ENCODE data around the gene TSHZ2. TPM values are rescaled to one million over a fixed set of nuclear protein-coding genes. Genes with fewer than 3 reads are reported as not detected.

Gene TSHZ2
- total RNA-seq, 2 donors from 2014 or later, result 3.3 to 6.2 TPM

GRCh38 chr20:52943185-52943841, 28.8 kb upstream of the TSHZ2 start:
- no peak for TF ChIP-seq CTCF (IDR thresholded peaks at IDR 0.05)
- Histone ChIP-seq H3K4me1 (no peaks in the 10 kb centered on the region), H3K9me3 (no peaks in the 10 kb centered on the region), H3K36me3 (no peaks in the 10 kb centered on the region), H3K27ac (no peak overlapping the region), H3K4me3 (no peak overlapping the region), H3K27me3 (no peaks in the 10 kb centered on the region)
- DNase-seq (ENCODE audit: low spot score), result no peak

GRCh38 chr20:52945268-52945667, 26.9 kb upstream of the TSHZ2 start:
- no peak for DNase-seq (ENCODE audit: low spot score)
- Histone ChIP-seq H3K9me3 (no peaks in the 10 kb centered on the region), H3K4me3 (no peak overlapping the region), H3K4me1 (no peaks in the 10 kb centered on the region), H3K27me3 (no peaks in the 10 kb centered on the region), H3K27ac (no peak overlapping the region), H3K36me3 (no peaks in the 10 kb centered on the region)
- TF ChIP-seq CTCF (IDR thresholded peaks at IDR 0.05), result no peak

- Histone ChIP-seq H3K4me3 (no peak overlapping the region), H3K4me1 (no peaks in the 10 kb centered on the region), H3K36me3 (no peaks in the 10 kb centered on the region), H3K9me3 (no peaks in the 10 kb centered on the region), H3K27me3 (no peaks in the 10 kb centered on the region), H3K27ac (no peak overlapping the region)
- DNase-seq (ENCODE audit: low spot score), result no peak
- TF ChIP-seq CTCF (IDR thresholded peaks at IDR 0.05), result no peak
Measured at GRCh38 chr20:52945862-52946522, 26.2 kb upstream of the TSHZ2 start.

- TF ChIP-seq CTCF (IDR thresholded peaks at IDR 0.05), result no peak
- Histone ChIP-seq H3K4me1 (no peaks in the 10 kb centered on the region), H3K9me3 (no peaks in the 10 kb centered on the region), H3K36me3 (no peaks in the 10 kb centered on the region), H3K27me3 (no peaks in the 10 kb centered on the region), H3K4me3 (no peak overlapping the region), H3K27ac (no peak overlapping the region)
- DNase-seq (ENCODE audit: low spot score), result no peak
Measured at GRCh38 chr20:52948491-52948890, 23.7 kb upstream of the TSHZ2 start.

- no peak for TF ChIP-seq CTCF (IDR thresholded peaks at IDR 0.05)
- no peaks in the 10 kb centered on the region for H3K36me3 ChIP-seq
- DNase-seq (ENCODE audit: low spot score), result no peak
Measured at GRCh38 chr20:52953020-52953419, 19.1 kb upstream of the TSHZ2 start.

More at GRCh38 chr20:52953020-52953419, 19.1 kb upstream of the TSHZ2 start:
- Histone ChIP-seq H3K4me1 (no peaks in the 10 kb centered on the region), H3K27me3 (no peaks in the 10 kb centered on the region), H3K4me3 (no peak overlapping the region), H3K9me3 (no peaks in the 10 kb centered on the region), H3K27ac (no peak overlapping the region)
